Stimulated activated naive CD4-positive, alpha-beta T cell (primary cell): ENCODE measurements around the gene SLC13A1.
"Not testable (repeated sequence)": the region's sequence is repeated elsewhere in the genome, so short reads cannot be mapped to it uniquely, and the experiment has no call there.

Experiments
- DNase-seq, 6 experiments: peaks; one replicate each; lab custom pipeline; 2025; lab: John Stamatoyannopoulos, UW

Gene SLC13A1

GRCh38 chr7:123125231-123125630 lies 74.5 kb downstream of the SLC13A1 start:
- no peak for DNase-seq

GRCh38 chr7:123122916-123123315 lies 76.9 kb downstream of the SLC13A1 start:
- no peak for DNase-seq

DNA sequence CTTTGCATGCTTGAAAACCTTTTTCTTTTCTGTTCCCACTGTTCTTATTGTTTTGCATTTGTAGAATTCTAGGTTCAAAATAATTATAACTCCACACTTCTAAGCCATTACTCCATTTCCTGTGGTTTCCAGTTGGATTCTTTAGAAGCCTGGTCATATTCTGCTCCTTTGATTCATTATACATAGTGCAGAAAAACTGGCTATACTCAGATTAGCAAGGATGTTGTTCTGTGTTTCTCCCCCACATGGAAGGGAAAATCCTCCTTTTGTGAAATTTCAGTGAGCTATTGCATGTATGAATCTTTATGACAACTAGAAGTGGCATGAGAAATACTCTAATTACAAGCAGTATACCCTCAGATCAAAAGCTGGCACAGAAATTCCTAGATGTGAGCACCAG lies 79.5 kb downstream of the SLC13A1 start:
- DNase-seq: no peak

- DNase-seq: no peak
Measured at GRCh38 chr7:123115331-123115730, 84.4 kb downstream of the SLC13A1 start.

GRCh38 chr7:123114288-123114687 lies 85.5 kb downstream of the SLC13A1 start:
- DNase-seq: no peak

- DNase-seq: no peak
Measured at GRCh38 chr7:123112833-123113232, 86.9 kb downstream of the SLC13A1 start.

DNA sequence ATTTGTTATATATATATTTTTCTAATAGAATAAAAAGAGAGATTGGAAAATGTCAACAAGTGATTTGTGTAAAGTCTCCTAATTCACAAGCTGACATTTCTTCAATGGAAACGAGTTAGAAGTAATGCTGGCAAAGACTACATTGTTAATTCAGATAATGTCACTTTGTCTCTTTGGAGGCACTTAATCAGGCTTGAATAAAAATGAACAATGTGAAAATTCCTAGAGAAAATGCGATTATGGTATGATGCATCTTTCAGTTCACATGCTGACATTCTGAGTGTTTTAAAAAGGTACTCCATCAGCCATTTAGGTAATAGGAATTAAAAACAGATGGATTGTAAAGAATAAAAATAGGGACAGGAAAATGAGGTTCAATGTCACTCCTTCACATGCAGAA lies 100.1 kb downstream of the SLC13A1 start:
- DNase-seq: no peak

- DNase-seq: no peak
Measured at GRCh38 chr7:123096976-123097375, 102.8 kb downstream of the SLC13A1 start.

DNA sequence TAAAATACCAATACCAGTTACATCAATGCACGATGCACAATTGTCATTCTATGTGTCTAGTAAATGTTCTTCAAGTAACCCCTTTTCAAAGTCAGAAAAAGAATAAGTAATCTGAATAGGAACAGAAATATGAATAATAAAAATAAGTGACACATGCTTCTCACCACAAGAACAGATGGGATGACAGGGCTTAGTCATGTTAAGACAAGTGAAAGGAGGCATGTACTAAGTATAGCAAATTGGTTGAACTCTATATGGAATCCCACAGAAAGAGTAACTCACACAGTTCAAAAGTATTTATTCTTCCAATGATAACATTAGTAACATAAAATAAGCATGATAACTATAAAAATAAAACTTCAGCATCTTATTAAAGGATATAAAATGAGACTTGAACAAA lies 103.3 kb downstream of the SLC13A1 start:
- DNase-seq: no peak

DNA sequence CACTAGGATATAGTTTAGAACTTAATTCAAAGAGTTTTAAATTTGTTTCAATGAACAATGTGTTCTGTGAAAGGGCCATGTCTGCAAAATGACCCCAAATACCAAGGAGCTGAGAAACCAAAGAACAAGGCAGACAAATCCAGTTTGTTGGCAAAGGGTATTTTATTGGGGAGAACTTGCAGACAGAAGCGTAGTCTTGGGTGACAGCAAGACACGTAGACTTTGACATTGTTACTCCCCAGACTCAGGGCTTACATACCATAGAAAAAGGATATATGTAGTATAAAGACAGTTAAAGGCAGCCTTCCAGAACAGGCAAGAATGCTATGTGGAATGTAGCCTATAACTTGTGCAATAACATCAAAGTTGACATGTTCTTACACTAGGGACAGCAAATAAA lies 109.3 kb downstream of the SLC13A1 start:
- no peak for DNase-seq

DNA sequence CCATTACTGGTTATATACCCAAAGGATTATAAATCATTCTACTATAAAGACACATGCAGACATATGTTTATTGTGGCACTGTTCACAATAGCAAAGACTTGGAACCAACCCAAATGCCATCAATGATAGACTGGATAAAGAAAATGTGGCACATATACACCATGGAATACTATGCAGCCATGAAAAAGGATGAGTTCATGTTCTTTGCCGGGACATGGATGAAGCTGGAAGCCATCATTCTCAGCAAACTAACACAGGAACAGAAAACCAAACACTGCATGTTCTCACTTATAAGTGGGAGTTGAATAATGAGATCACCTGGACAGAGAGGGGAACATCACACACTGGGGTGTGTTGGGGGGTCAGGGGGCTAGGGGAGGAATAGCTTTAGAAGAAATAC lies 112.9 kb downstream of the SLC13A1 start:
- not testable (repeated sequence) for DNase-seq

DNA sequence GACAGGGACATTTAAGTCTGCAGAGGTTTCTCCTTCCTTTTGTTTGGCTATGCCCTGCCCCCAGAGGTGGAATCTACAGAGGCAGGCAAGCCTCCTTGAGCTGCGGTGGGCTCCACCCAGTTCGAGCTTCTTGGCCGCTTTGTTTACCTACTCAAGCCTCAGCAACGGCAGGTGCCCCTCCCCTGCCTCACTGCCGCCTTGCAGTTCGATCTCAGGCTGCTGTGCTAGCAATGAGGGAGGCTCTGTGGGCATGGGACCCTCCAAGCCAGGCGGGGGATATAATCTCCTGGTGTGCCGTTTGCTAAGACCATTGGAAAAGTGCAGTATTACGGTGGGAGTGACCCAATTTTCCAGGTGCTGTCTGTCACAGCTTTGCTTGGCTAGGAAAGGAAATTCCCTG lies 114.9 kb downstream of the SLC13A1 start:
- not testable (repeated sequence) for DNase-seq

DNA sequence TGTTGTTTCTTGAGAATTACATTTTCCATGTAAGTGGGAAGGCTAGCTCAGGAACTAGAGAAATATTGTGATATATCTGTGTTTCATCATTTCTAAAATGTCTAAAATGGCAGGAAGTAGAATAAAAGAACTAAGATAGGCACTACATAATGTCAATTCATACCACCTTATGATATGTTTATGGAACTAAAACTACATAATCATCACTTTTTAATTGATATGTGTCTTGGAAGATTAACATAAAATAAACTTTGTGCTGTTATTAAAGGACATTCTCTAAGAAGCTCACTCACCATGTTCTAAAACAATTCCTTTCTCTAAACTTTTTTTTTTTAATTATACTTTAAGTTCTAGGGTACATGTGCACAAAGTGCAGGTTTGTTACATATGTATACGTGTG lies 120.7 kb downstream of the SLC13A1 start:
- DNase-seq: no peak

GRCh38 chr7:123075838-123076467 lies 123.8 kb downstream of the SLC13A1 start:
- no peak for DNase-seq

DNA sequence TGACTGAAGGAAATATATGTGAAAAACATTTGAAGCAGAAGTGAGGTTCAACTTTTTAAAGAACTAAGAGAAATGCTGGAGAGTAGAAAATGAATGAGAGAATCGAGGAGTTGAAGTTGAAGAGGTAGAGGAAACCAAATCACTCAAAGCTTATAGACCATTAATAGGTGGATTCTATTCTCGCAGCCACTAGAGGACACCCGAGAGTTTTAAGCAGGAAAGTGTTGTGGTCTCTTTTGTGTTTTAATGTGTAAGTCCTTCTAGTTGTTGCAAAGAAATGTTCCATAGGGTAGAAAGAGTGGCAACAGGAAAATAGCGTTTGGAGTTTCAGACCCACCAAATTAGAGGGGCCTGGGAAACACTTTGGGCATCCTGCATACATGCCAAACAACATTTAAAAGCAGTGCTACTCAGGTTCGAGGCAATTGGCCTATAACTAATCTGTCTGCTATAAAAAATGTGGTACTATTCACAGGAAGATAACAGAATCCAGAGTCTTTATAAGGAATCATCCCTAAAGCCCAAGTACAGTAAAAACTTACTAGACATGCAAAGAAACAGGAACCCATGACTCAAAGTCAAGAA lies 129.0 kb downstream of the SLC13A1 start:
- no peak for DNase-seq

DNA sequence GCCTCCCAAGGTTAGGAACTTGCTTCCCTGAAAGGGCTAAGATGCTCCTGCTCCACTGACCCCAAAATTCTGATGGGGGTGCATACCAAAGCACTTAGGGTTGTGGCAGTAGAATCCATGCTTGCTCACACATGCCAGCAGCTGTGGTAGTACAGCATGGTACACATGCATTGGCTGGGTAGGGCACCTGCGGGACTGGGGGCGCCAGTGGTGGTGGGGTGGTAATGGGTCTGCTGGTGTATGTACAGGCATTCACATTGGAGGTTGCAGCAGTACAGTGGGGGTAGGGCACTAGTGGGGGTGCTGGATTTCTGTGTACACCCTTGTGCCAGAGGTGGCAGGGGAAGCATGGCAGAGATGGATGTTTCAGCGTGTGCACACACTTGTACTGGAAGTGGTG lies 132.0 kb downstream of the SLC13A1 start:
- no peak for DNase-seq
